Prostate gland (tissue), 2 donors: Measurements from ENCODE around the gene MAGEA6.

Experiments used
- CTCF ChIP-seq, 4 experiments: fragments of 200-600 bp in 2 of 4; fragments of 450-650 bp in 2 of 4; sonication (generic) in 2 of 4; IDR thresholded peaks; 1 replicate in 3 of 4; 2 replicates in 1 of 4; pipeline ENCODE4 v1.5.1; 2016 to 2019; ENCODE audit warnings: antibody characterized with exemption in 4 of 4, mild to moderate bottlenecking in 2 of 4, moderate library complexity in 2 of 4
- POLR2A ChIP-seq: fragments of 450-650 bp; IDR thresholded peaks from one replicate; pipeline ENCODE4 v1.6.1; 2016; ENCODE audit warnings: antibody characterized with exemption, mild to moderate bottlenecking

- no peak for TF ChIP-seq POLR2A
- TF ChIP-seq CTCF (IDR thresholded peaks at IDR 0.05): no peak
Measured at GRCh38 chrX:152725409-152725808, 44.1 kb downstream of the MAGEA6 start.
